MM.1S (cell line): ENCODE measurements around the gene TRAF3IP1.

Experiments used
- DNase-seq: peaks from one replicate; pipeline ENCODE4 v3.0.0-alpha.2; 2015
- H2AFZ ChIP-seq: fragments of 300-600 bp; sonication (generic); 2 replicates; pipeline ENCODE4 v1.6.0; 2016; ENCODE audit warnings: antibody characterized with exemption, low read length
- H3F3A ChIP-seq: fragments of 300-600 bp; sonication (generic); 2 replicates; pipeline ENCODE4 v1.6.1; 2016; ENCODE audit warnings: mild to moderate bottlenecking, antibody characterized with exemption, low read length, moderate library complexity, mixed read lengths; ENCODE audit not compliant: insufficient read depth
- H3K27ac ChIP-seq: fragments of 300-600 bp; sonication (generic); 2 replicates; pipeline ENCODE4 v1.5.1; 2016; ENCODE audit warnings: mild to moderate bottlenecking, low read length
- H3K27me3 ChIP-seq: fragments of 300-600 bp; sonication (generic); replicated peaks from 2 replicates; pipeline ENCODE4 v1.6.0; 2016; ENCODE audit warnings: low read length; ENCODE audit not compliant: insufficient read depth
- H3K36me3 ChIP-seq: fragments of 300-600 bp; sonication (generic); replicated peaks from 2 replicates; pipeline ENCODE4 v1.6.1; 2016; ENCODE audit warnings: mild to moderate bottlenecking, low read length, mixed read lengths; ENCODE audit not compliant: insufficient read depth
- H3K4me1 ChIP-seq: fragments of 300-600 bp; sonication (generic); 2 replicates; pipeline ENCODE4 v1.6.1; 2016; ENCODE audit warnings: low read length, mixed read lengths
- H3K4me2 ChIP-seq: fragments of 300-600 bp; sonication (generic); 2 replicates; pipeline ENCODE4 v1.6.0; 2016; ENCODE audit warnings: low read depth, low read length
- H3K4me3 ChIP-seq: fragments of 300-600 bp; sonication (generic); 2 replicates; pipeline ENCODE4 v1.5.1; 2016; ENCODE audit warnings: low read length, mixed read lengths
- H3K79me2 ChIP-seq: fragments of 300-600 bp; sonication (generic); 2 replicates; pipeline ENCODE4 v1.6.1; 2016; ENCODE audit warnings: mixed run types, low read length, mixed read lengths
- H3K9ac ChIP-seq: fragments of 300-600 bp; sonication (generic); 2 replicates; pipeline ENCODE4 v1.6.1; 2016; ENCODE audit warnings: low read length, mixed read lengths
- H3K9me2 ChIP-seq: fragments of 300-600 bp; sonication (generic); replicated peaks from 2 replicates; pipeline ENCODE4 v1.6.1; 2016; ENCODE audit warnings: mild to moderate bottlenecking, low read length, mixed read lengths; ENCODE audit not compliant: insufficient read depth
- H3K9me3 ChIP-seq: fragments of 300-600 bp; sonication (generic); replicated peaks from 2 replicates; pipeline ENCODE4 v1.6.1; 2016; ENCODE audit warnings: mild to moderate bottlenecking, low read length, mixed read lengths; ENCODE audit not compliant: insufficient read depth
- H4K20me1 ChIP-seq: fragments of 300-600 bp; sonication (generic); 2 replicates; pipeline ENCODE4 v1.6.1; 2016; ENCODE audit warnings: mild to moderate bottlenecking, low read length, moderate library complexity, mixed read lengths; ENCODE audit not compliant: insufficient read depth
- EZH2 ChIP-seq: fragments of 300-600 bp; sonication (generic); optimal IDR thresholded peaks from 2 replicates; pipeline ENCODE3; 2017; ENCODE audit warnings: low read depth, mild to moderate bottlenecking, antibody characterized with exemption, low read length, mixed read lengths
- EZH2phosphoT487 ChIP-seq: fragments of 300-600 bp; sonication (generic); IDR thresholded peaks from 2 replicates; pipeline ENCODE4 v1.6.1; 2018; ENCODE audit warnings: antibody characterized with exemption, low read length
- TF ChIP-seq, protein P1 (sequence below): fragments of 300-600 bp; sonication (generic); IDR thresholded peaks from 2 replicates; pipeline ENCODE4 v1.5.1; 2016; ENCODE audit warnings: antibody characterized with exemption, low read length, mixed read lengths

The TRAF3IP1 gene

DNA sequence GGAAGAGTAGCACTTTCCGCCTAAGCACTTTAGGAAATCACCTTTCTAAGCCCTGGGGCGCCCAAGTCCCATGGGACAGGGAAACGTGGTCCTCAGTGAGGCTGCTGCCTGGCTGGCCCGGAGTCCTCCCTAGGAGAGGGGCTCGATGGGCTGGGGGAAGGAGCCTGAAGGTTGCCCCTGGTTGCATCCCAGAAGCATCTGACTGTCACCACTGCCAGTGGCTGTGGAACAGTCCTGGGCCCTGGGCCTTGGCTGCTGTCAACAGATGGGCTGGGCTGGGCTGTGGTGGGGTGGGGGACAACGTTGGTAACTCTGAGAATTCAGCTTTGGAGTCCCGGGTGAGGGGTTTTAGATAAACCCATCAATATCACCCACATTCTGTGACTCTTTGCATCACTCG is 128.9 kb downstream of the TRAF3IP1 start:
- Histone ChIP-seq H3K27ac (no peak overlapping the region), H3K9me3 (no peaks in the 10 kb centered on the region), H3K27me3 (no peaks in the 10 kb centered on the region), H3K36me3 (no peaks in the 10 kb centered on the region; the same call in 1 of the 2 replicates), H3F3A (no peaks in the 10 kb centered on the region), H3K9me2 (no peaks in the 10 kb centered on the region), H3K4me3 (no peak overlapping the region), H3K4me2 (no peak overlapping the region), H3K4me1 (no peaks in the 10 kb centered on the region), H3K79me2 (no peaks in the 10 kb centered on the region), H4K20me1 (no peaks in the 10 kb centered on the region), H2AFZ (no peak overlapping the region), H3K9ac (no peak overlapping the region)
- DNase-seq = no peak
- TF ChIP-seq EZH2 (no peak), EZH2phosphoT487 (no peak)
- TF ChIP-seq, protein P1, sequence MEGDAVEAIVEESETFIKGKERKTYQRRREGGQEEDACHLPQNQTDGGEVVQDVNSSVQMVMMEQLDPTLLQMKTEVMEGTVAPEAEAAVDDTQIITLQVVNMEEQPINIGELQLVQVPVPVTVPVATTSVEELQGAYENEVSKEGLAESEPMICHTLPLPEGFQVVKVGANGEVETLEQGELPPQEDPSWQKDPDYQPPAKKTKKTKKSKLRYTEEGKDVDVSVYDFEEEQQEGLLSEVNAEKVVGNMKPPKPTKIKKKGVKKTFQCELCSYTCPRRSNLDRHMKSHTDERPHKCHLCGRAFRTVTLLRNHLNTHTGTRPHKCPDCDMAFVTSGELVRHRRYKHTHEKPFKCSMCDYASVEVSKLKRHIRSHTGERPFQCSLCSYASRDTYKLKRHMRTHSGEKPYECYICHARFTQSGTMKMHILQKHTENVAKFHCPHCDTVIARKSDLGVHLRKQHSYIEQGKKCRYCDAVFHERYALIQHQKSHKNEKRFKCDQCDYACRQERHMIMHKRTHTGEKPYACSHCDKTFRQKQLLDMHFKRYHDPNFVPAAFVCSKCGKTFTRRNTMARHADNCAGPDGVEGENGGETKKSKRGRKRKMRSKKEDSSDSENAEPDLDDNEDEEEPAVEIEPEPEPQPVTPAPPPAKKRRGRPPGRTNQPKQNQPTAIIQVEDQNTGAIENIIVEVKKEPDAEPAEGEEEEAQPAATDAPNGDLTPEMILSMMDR = no peak

DNA sequence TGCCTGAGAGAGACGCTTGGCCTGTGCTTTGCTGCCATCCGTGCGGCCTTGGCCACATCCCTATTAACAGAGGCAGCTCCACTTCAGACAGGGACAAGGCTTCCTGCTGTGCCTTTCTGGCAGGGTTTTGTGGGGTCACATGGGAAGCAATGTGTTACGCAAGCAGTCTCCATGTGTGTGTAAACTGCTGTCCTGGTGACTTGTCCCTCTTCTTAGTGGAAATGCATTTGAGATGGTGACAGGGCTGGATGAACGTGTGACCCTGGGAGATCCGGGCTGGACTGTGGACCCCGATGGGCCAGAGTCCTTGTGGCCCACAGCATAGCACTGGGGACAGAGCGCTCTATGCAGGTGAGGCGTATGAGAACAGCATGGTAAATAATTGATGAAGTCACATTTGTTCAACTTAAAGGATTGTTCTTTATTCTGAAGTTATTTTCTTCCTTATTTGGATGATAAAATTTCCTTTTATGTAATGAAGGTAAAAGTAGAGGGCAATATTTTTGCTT is 129.6 kb downstream of the TRAF3IP1 start:
- H3K36me3 ChIP-seq = no peaks in the 10 kb centered on the region; the same call in 1 of the 2 replicates
- no peaks in the 10 kb centered on the region for H3F3A ChIP-seq
- no peaks in the 10 kb centered on the region for H3K9me2 ChIP-seq
- DNase-seq = no peak
- H3K9ac ChIP-seq = no peak overlapping the region
- no peak for TF ChIP-seq EZH2phosphoT487
- TF ChIP-seq, protein P1 = no peak
- H3K79me2 ChIP-seq = no peaks in the 10 kb centered on the region
- no peak overlapping the region for H2AFZ ChIP-seq
- no peaks in the 10 kb centered on the region for H3K9me3 ChIP-seq
- H3K4me1 ChIP-seq = no peaks in the 10 kb centered on the region
- no peaks in the 10 kb centered on the region for H3K27me3 ChIP-seq
- H3K4me3 ChIP-seq = no peak overlapping the region
- no peaks in the 10 kb centered on the region for H4K20me1 ChIP-seq
- H3K27ac ChIP-seq = no peak overlapping the region
- H3K4me2 ChIP-seq = no peak overlapping the region

DNA sequence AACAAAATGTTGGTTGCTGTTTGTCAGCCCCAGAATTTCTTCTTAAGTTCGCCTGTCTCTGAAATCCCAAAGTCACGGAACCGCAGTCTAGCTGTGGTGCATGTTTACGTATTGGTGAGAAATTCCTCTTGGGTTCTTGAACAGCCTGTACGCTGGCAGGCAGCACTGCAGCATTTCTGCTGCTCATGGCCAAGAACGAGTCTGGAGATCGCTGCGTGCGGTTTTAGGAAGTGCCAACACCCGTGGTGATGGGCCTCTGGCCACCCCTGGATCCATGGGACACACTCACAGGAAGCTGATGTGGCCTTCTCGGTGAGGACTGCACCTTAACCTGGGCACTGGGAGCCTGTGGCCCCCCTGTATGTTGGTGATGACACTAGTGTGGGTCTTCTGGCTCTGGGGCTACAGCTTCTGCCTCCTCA is 130.1 kb downstream of the TRAF3IP1 start:
- H3K27me3 ChIP-seq = no peaks in the 10 kb centered on the region
- no peaks in the 10 kb centered on the region for H3F3A ChIP-seq
- H3K4me3 ChIP-seq = no peak overlapping the region
- H3K36me3 ChIP-seq = no peaks in the 10 kb centered on the region; the same call in 1 of the 2 replicates
- H2AFZ ChIP-seq = no peak overlapping the region
- H3K79me2 ChIP-seq = no peaks in the 10 kb centered on the region
- H3K9me3 ChIP-seq = no peaks in the 10 kb centered on the region
- no peaks in the 10 kb centered on the region for H3K9me2 ChIP-seq
- H4K20me1 ChIP-seq = no peaks in the 10 kb centered on the region
- no peak for DNase-seq
- no peak overlapping the region for H3K9ac ChIP-seq
- no peak overlapping the region for H3K4me2 ChIP-seq
- TF ChIP-seq EZH2 (no peak), EZH2phosphoT487 (no peak)
- TF ChIP-seq, protein P1 = no peak
- no peak overlapping the region for H3K27ac ChIP-seq
- no peaks in the 10 kb centered on the region for H3K4me1 ChIP-seq
